Measurements from ENCODE around the gene TMEM11.

The TMEM11 gene

GRCh38 chr17:21171309-21171922 is 42.5 kb downstream of the TMEM11 start:
- no peak overlapping the region for H3K4me3 ChIP-seq (ENCODE audit: control insufficient read depth, low read depth, low read length)
- TF ChIP-seq CTCF (conservative IDR thresholded peaks at IDR 0.05; ENCODE audit: control insufficient read depth, insufficient read depth, low read depth, low read length), result no peak
- no peak for DNase-seq (ENCODE audit: low read depth)

- DNase-seq (ENCODE audit: low read depth), result no peak
- H3K4me3 ChIP-seq (ENCODE audit: control insufficient read depth, low read depth, low read length), result no peak overlapping the region
- TF ChIP-seq CTCF (conservative IDR thresholded peaks at IDR 0.05; ENCODE audit: control insufficient read depth, insufficient read depth, low read depth, low read length), result no peak
These were observed 43.2 kb downstream of the TMEM11 start for GRCh38 chr17:21170809-21171208.

- no peak for TF ChIP-seq CTCF (conservative IDR thresholded peaks at IDR 0.05; ENCODE audit: control insufficient read depth, insufficient read depth, low read depth, low read length)
- no peak overlapping the region for H3K4me3 ChIP-seq (ENCODE audit: control insufficient read depth, low read depth, low read length)
- no peak for DNase-seq (ENCODE audit: low read depth)
These were observed 44.5 kb downstream of the TMEM11 start for GRCh38 chr17:21169496-21169895.

- DNase-seq (ENCODE audit: low read depth), result no peak
- H3K4me3 ChIP-seq (ENCODE audit: control insufficient read depth, low read depth, low read length), result no peak overlapping the region
- TF ChIP-seq CTCF (conservative IDR thresholded peaks at IDR 0.05; ENCODE audit: control insufficient read depth, insufficient read depth, low read depth, low read length), result no peak
These were observed 45.5 kb downstream of the TMEM11 start for GRCh38 chr17:21168555-21168865.

GRCh38 chr17:21167303-21167702 is 46.7 kb downstream of the TMEM11 start:
- TF ChIP-seq CTCF (conservative IDR thresholded peaks at IDR 0.05; ENCODE audit: control insufficient read depth, insufficient read depth, low read depth, low read length), result no peak

GRCh38 chr17:21166595-21167210 is 47.3 kb downstream of the TMEM11 start:
- TF ChIP-seq CTCF (conservative IDR thresholded peaks at IDR 0.05; ENCODE audit: control insufficient read depth, insufficient read depth, low read depth, low read length), result no peak
- peak; percentile 74 for DNase-seq (ENCODE audit: low read depth)
- H3K4me3 ChIP-seq (ENCODE audit: control insufficient read depth, low read depth, low read length), result no peak overlapping the region

More at GRCh38 chr17:21167303-21167702, 46.7 kb downstream of the TMEM11 start:
- no peak overlapping the region for H3K4me3 ChIP-seq (ENCODE audit: control insufficient read depth, low read depth, low read length)
- peak; percentile 39 for DNase-seq (ENCODE audit: low read depth)
